Mesothelial cell of epicardium (in vitro differentiated cells): ENCODE data around the gene NAV3. TPM values are rescaled to one million over a fixed set of nuclear protein-coding genes. Genes with fewer than 3 reads are reported as not detected.

Experiments used
- DNase-seq, 2 experiments: peaks; one replicate each; pipeline ENCODE4 v3.0.0; 2021; ENCODE audit warnings: low spot score in 2 of 2; ENCODE audit not compliant: unreplicated experiment in 2 of 2
- H3K27ac Mint-ChIP-seq: 2 replicates; pipeline ENCODE4 v1.8.0; 2021; ENCODE audit warnings: mixed read lengths
- H3K27me3 Mint-ChIP-seq: 2 replicates; pipeline ENCODE4 v1.8.0; 2021; ENCODE audit warnings: low read depth, mixed read lengths
- H3K36me3 Mint-ChIP-seq: 2 replicates; pipeline ENCODE4 v1.8.0; 2021; ENCODE audit warnings: mixed read lengths
- H3K4me1 Mint-ChIP-seq: 2 replicates; pipeline ENCODE4 v1.8.0; 2021; ENCODE audit warnings: mixed read lengths
- H3K4me3 Mint-ChIP-seq: 2 replicates; pipeline ENCODE4 v1.8.0; 2021; ENCODE audit warnings: mild to moderate bottlenecking, moderate library complexity, mixed read lengths
- H3K9me3 Mint-ChIP-seq: 2 replicates; pipeline ENCODE4 v1.8.0; 2021; ENCODE audit warnings: mixed read lengths
- CTCF ChIP-seq: fragments of 200-600 bp; sonication (generic); IDR thresholded peaks from one replicate; pipeline ENCODE4 v1.5.0; 2021; ENCODE audit warnings: antibody characterized with exemption; ENCODE audit not compliant: unreplicated experiment
- total RNA-seq: library from RNA; stranded (reverse); gene quantifications from 3 replicates; pipeline ENCODE4 v1.2.1, GENCODE V29; 2021

NAV3 gene
- total RNA-seq, 1 donor from 2014 or later: 28.7 TPM

GRCh38 chr12:77980782-77981181, 150.1 kb downstream of the NAV3 start:
- Mint-ChIP-seq H3K27me3 (peaks cover 17% of the 10 kb centered on the region), H3K27ac (no peak overlapping the region), H3K36me3 (no peaks in the 10 kb centered on the region), H3K4me1 (peaks cover 12% of the 10 kb centered on the region), H3K9me3 (peaks cover 6% of the 10 kb centered on the region), H3K4me3 (no peak overlapping the region)
- no peak for TF ChIP-seq CTCF
- DNase-seq: no peak

- Mint-ChIP-seq H3K27me3 (peaks cover 23% of the 10 kb centered on the region), H3K36me3 (no peaks in the 10 kb centered on the region), H3K4me3 (no peak overlapping the region), H3K27ac (no peak overlapping the region), H3K9me3 (no peaks in the 10 kb centered on the region), H3K4me1 (peaks cover 12% of the 10 kb centered on the region)
- DNase-seq: no peak
- TF ChIP-seq CTCF: no peak
These were observed 153.2 kb downstream of the NAV3 start for GRCh38 chr12:77983859-77984258.

- Mint-ChIP-seq H3K27ac (no peak overlapping the region), H3K27me3 (peaks cover 4% of the 10 kb centered on the region), H3K4me3 (no peak overlapping the region), H3K9me3 (peaks cover 12% of the 10 kb centered on the region), H3K4me1 (no peaks in the 10 kb centered on the region), H3K36me3 (peaks cover 3% of the 10 kb centered on the region)
- no peak for TF ChIP-seq CTCF
- no peak for DNase-seq
These were observed 162.1 kb downstream of the NAV3 start for GRCh38 chr12:77992760-77993159.

DNA sequence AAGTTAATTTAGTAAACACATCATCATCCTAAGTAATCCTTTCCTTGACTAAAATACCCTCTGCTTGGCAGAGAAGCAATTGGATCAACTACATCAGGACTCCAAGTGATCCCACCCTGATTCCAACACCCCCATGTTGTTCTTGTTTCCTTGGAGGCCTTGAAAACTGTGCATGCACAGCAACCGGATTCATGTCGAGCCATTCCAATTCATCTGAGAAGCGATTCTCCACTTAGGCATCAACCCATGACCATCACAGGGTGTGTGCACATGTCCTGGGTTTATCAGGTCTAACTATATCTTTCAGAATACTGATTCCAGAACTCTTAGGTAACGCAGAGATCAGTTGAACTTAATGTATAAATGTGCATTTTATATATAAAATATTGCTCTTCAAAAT, 163.0 kb downstream of the NAV3 start:
- H3K27me3 Mint-ChIP-seq: peaks cover 2% of the 10 kb centered on the region
- H3K4me3 Mint-ChIP-seq: no peak overlapping the region
- no peak overlapping the region for H3K27ac Mint-ChIP-seq
- H3K36me3 Mint-ChIP-seq: peaks cover 3% of the 10 kb centered on the region
- DNase-seq: no peak
- TF ChIP-seq CTCF: no peak
- peaks cover 2% of the 10 kb centered on the region for H3K4me1 Mint-ChIP-seq
- H3K9me3 Mint-ChIP-seq: peaks cover 12% of the 10 kb centered on the region

- Mint-ChIP-seq H3K9me3 (peaks cover 7% of the 10 kb centered on the region), H3K36me3 (no peaks in the 10 kb centered on the region), H3K27me3 (no peaks in the 10 kb centered on the region), H3K4me1 (peaks cover 2% of the 10 kb centered on the region), H3K4me3 (no peak overlapping the region), H3K27ac (no peak overlapping the region)
- no peak for DNase-seq
- no peak for TF ChIP-seq CTCF
These were observed 164.9 kb downstream of the NAV3 start for GRCh38 chr12:77995436-77996167.
